WTC11 (cell line): ENCODE measurements around the gene ZNF593OS. TPM values are rescaled to one million over a fixed set of nuclear protein-coding genes. Genes with fewer than 3 reads are reported as not detected.
A peak's percentile ranks its signal among the peaks of the same experiment; 100 is the strongest.

Source experiments
- AR ChIP-seq: fragments of 250-450 bp; sonication (Bioruptor Pico); IDR thresholded peaks from 2 replicates; pipeline ENCODE4 v1.9.0; 2021; ENCODE audit warnings: mild to moderate bottlenecking
- CREB1 ChIP-seq: sonication (generic); formaldehyde crosslinking; IDR thresholded peaks from 2 replicates; pipeline ENCODE4 v1.8.0; 2023; ENCODE audit warnings: mild to moderate bottlenecking, missing genetic modification reagents
- CREM ChIP-seq: sonication (generic); formaldehyde crosslinking; IDR thresholded peaks from 2 replicates; pipeline ENCODE4 v1.8.1; 2022; ENCODE audit warnings: mild to moderate bottlenecking, missing genetic modification reagents, moderate library complexity
- CTCF ChIP-seq: fragments of 200-600 bp; IDR thresholded peaks from 2 replicates; pipeline ENCODE4 v1.8.0; 2022; ENCODE audit warnings: antibody characterized with exemption
- EMX1 ChIP-seq: fragments of 250-450 bp; sonication (Bioruptor Pico); IDR thresholded peaks from 2 replicates; pipeline ENCODE4 v1.8.0; 2021; ENCODE audit warnings: mild to moderate bottlenecking
- FOXK1 ChIP-seq: sonication (generic); formaldehyde crosslinking; IDR thresholded peaks from 2 replicates; pipeline ENCODE4 v1.8.0; 2022; ENCODE audit warnings: mild to moderate bottlenecking, moderate library complexity, missing genetic modification reagents
- FOXP4 ChIP-seq: sonication (generic); formaldehyde crosslinking; IDR thresholded peaks from 2 replicates; pipeline ENCODE4 v1.8.0; 2022; ENCODE audit warnings: mild to moderate bottlenecking, missing genetic modification reagents
- IRF2 ChIP-seq: sonication (generic); formaldehyde crosslinking; IDR thresholded peaks from 2 replicates; pipeline ENCODE4 v1.8.0; 2022; ENCODE audit warnings: low read depth, missing genetic modification reagents, borderline replicate concordance
- JUN ChIP-seq: sonication (generic); formaldehyde crosslinking; IDR thresholded peaks from 2 replicates; pipeline ENCODE4 v1.8.0; 2023; ENCODE audit warnings: mild to moderate bottlenecking, missing genetic modification reagents
- MXD4 ChIP-seq: fragments of 250-450 bp; sonication (Bioruptor Pico); IDR thresholded peaks from 2 replicates; pipeline ENCODE4 v1.8.0; 2021; ENCODE audit warnings: mild to moderate bottlenecking, moderate library complexity, borderline replicate concordance
- SMAD3 ChIP-seq: sonication (generic); formaldehyde crosslinking; IDR thresholded peaks from 2 replicates; pipeline ENCODE4 v1.8.0; 2022; ENCODE audit warnings: missing genetic modification reagents, mild to moderate bottlenecking, borderline replicate concordance
- SOX15 ChIP-seq: fragments of 250-450 bp; sonication (Bioruptor Pico); IDR thresholded peaks from 2 replicates; pipeline ENCODE4 v1.9.0; 2021; ENCODE audit warnings: mild to moderate bottlenecking
- STAT6 ChIP-seq: sonication (generic); formaldehyde crosslinking; conservative IDR thresholded peaks from 2 replicates; pipeline ENCODE4 v1.8.1; 2023; ENCODE audit warnings: mild to moderate bottlenecking, low read depth, missing genetic modification reagents, moderate library complexity
- TCF7 ChIP-seq: sonication (generic); formaldehyde crosslinking; IDR thresholded peaks from 2 replicates; pipeline ENCODE4 v1.8.0; 2022; ENCODE audit warnings: mild to moderate bottlenecking, low read depth, missing genetic modification reagents, moderate library complexity
- TEAD1 ChIP-seq: sonication (generic); formaldehyde crosslinking; IDR thresholded peaks from 2 replicates; pipeline ENCODE4 v1.8.0; 2022; ENCODE audit warnings: mild to moderate bottlenecking, missing genetic modification reagents
- ZNF138 ChIP-seq: sonication (generic); formaldehyde crosslinking; conservative IDR thresholded peaks from 2 replicates; pipeline ENCODE4 v1.8.1; 2022; ENCODE audit warnings: mild to moderate bottlenecking, moderate library complexity, missing genetic modification reagents
- ZNF219 ChIP-seq: sonication (generic); formaldehyde crosslinking; IDR thresholded peaks from 2 replicates; pipeline ENCODE4 v1.8.0; 2023; ENCODE audit warnings: missing genetic modification reagents, mild to moderate bottlenecking, borderline replicate concordance
- ZNF317 ChIP-seq: sonication (generic); formaldehyde crosslinking; IDR thresholded peaks from 2 replicates; pipeline ENCODE4 v1.8.1; 2023; ENCODE audit warnings: low read depth, mild to moderate bottlenecking, moderate library complexity, missing genetic modification reagents, borderline replicate concordance
- ZNF396 ChIP-seq: fragments of 250-450 bp; sonication (Bioruptor Pico); IDR thresholded peaks from 2 replicates; pipeline ENCODE4 v1.8.0; 2021; ENCODE audit warnings: mild to moderate bottlenecking, moderate library complexity, borderline replicate concordance
- ZNF423 ChIP-seq: fragments of 250-450 bp; sonication (Bioruptor Pico); IDR thresholded peaks from 2 replicates; pipeline ENCODE4 v2.1.2; 2022; ENCODE audit warnings: mild to moderate bottlenecking, moderate library complexity
- total RNA-seq: library from RNA; stranded (reverse); gene quantifications from 3 replicates; pipeline ENCODE4 v1.2.3, GENCODE V29; 2021
- TF ChIP-seq, protein P1 (sequence below): sonication (generic); formaldehyde crosslinking; IDR thresholded peaks from 2 replicates; pipeline ENCODE4 v1.8.1; 2023; ENCODE audit warnings: mild to moderate bottlenecking, missing genetic modification reagents, moderate library complexity
- TF ChIP-seq, protein P2 (sequence below): sonication (generic); formaldehyde crosslinking; IDR thresholded peaks from 2 replicates; pipeline ENCODE4 v1.8.1; 2023; ENCODE audit warnings: mild to moderate bottlenecking, missing genetic modification reagents
- TF ChIP-seq, protein P3 (sequence below): sonication (generic); formaldehyde crosslinking; IDR thresholded peaks from 2 replicates; pipeline ENCODE4 v1.8.1; 2023; ENCODE audit warnings: mild to moderate bottlenecking, moderate library complexity, missing genetic modification reagents

ZNF593OS gene
- total RNA-seq, 1 experiment from 2014 or later, result not detected

- TF ChIP-seq AR (no peak), MXD4 (CRISPR knock-in tag) (no peak), SMAD3 (CRISPR knock-in tag) (no peak), EMX1 (CRISPR knock-in tag) (no peak), JUN (CRISPR knock-in tag) (no peak), ZNF317 (0 out of 2 replicates have a peak, but pooled peaks have one; percentile 30), IRF2 (CRISPR knock-in tag) (no peak), TCF7 (CRISPR knock-in tag) (0 out of 2 replicates have a peak, but pooled peaks have one; percentile 27), ZNF396 (CRISPR knock-in tag) (no peak), STAT6 (CRISPR knock-in tag) (no peak), ZNF138 (no peak), CREM (peak; percentile 75; the same call in 1 of the 2 replicates), FOXP4 (CRISPR knock-in tag) (peak; percentile 96), TEAD1 (peak; percentile 91; the same call in 1 of the 2 replicates), FOXK1 (CRISPR knock-in tag) (peak; percentile 80; the same call in 1 of the 2 replicates), ZNF423 (CRISPR knock-in tag) (peak; percentile 58; the same call in 1 of the 2 replicates), CREB1 (0 out of 2 replicates have a peak, but pooled peaks have one; percentile 68), SOX15 (CRISPR knock-in tag) (no peak), CTCF (no peak), ZNF219 (CRISPR knock-in tag) (no peak; the same call in 1 of the 2 replicates)
- TF ChIP-seq, protein P1, sequence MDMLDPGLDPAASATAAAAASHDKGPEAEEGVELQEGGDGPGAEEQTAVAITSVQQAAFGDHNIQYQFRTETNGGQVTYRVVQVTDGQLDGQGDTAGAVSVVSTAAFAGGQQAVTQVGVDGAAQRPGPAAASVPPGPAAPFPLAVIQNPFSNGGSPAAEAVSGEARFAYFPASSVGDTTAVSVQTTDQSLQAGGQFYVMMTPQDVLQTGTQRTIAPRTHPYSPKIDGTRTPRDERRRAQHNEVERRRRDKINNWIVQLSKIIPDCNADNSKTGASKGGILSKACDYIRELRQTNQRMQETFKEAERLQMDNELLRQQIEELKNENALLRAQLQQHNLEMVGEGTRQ (CRISPR knock-in tag), result peak; percentile 41; the same call in 1 of the 2 replicates
- TF ChIP-seq, protein P2, sequence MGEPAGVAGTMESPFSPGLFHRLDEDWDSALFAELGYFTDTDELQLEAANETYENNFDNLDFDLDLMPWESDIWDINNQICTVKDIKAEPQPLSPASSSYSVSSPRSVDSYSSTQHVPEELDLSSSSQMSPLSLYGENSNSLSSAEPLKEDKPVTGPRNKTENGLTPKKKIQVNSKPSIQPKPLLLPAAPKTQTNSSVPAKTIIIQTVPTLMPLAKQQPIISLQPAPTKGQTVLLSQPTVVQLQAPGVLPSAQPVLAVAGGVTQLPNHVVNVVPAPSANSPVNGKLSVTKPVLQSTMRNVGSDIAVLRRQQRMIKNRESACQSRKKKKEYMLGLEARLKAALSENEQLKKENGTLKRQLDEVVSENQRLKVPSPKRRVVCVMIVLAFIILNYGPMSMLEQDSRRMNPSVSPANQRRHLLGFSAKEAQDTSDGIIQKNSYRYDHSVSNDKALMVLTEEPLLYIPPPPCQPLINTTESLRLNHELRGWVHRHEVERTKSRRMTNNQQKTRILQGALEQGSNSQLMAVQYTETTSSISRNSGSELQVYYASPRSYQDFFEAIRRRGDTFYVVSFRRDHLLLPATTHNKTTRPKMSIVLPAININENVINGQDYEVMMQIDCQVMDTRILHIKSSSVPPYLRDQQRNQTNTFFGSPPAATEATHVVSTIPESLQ, result no peak
- TF ChIP-seq, protein P3, sequence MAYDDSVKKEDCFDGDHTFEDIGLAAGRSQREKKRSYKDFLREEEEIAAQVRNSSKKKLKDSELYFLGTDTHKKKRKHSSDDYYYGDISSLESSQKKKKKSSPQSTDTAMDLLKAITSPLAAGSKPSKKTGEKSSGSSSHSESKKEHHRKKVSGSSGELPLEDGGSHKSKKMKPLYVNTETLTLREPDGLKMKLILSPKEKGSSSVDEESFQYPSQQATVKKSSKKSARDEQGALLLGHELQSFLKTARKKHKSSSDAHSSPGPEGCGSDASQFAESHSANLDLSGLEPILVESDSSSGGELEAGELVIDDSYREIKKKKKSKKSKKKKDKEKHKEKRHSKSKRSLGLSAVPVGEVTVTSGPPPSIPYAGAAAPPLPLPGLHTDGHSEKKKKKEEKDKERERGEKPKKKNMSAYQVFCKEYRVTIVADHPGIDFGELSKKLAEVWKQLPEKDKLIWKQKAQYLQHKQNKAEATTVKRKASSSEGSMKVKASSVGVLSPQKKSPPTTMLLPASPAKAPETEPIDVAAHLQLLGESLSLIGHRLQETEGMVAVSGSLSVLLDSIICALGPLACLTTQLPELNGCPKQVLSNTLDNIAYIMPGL (CRISPR knock-in tag), result peak; percentile 90
Observed at GRCh38 chr1:26161415-26162219, 10.0 kb downstream of the ZNF593OS start (continued).
